EH (cell line): ENCODE results near the gene RRP12.
A peak's percentile ranks its signal among the peaks of the same experiment; 100 is the strongest.

ENCODE experiments used
- DNase-seq: peaks from one replicate; pipeline ENCODE4 v3.0.0-alpha.2; 2015; ENCODE audit warnings: low read depth

RRP12 gene

GRCh38 chr10:97335188-97335619 is 65.9 kb downstream of the RRP12 start:
- DNase-seq: no peak

GRCh38 chr10:97334370-97335175 is 66.6 kb downstream of the RRP12 start, which contains the start of gene FRAT2:
FRAT2 (minus strand) TSS chr10:97334729; CDS start chr10:97334572, 157 bp downstream.
- peak; percentile 90 for DNase-seq

GRCh38 chr10:97333601-97334369 is 67.4 kb downstream of the RRP12 start:
- DNase-seq: peak; percentile 62

- DNase-seq: peak; percentile 48
These were observed 67.9 kb downstream of the RRP12 start for GRCh38 chr10:97333351-97333600.

GRCh38 chr10:97332591-97333350 is 68.4 kb downstream of the RRP12 start:
- peak; percentile 88 for DNase-seq

GRCh38 chr10:97331153-97331703 is 69.9 kb downstream of the RRP12 start:
- no peak for DNase-seq

GRCh38 chr10:97329766-97330165 is 71.4 kb downstream of the RRP12 start:
- DNase-seq: no peak

- no peak for DNase-seq
These were observed 72.3 kb downstream of the RRP12 start for GRCh38 chr10:97328646-97329453.

- no peak for DNase-seq
These were observed 73.5 kb downstream of the RRP12 start for GRCh38 chr10:97327348-97328294.

GRCh38 chr10:97325754-97326153 is 75.4 kb downstream of the RRP12 start:
- DNase-seq: no peak

GRCh38 chr10:97323501-97323900 is 77.6 kb downstream of the RRP12 start:
- no peak for DNase-seq

GRCh38 chr10:97321804-97322190 is 79.3 kb downstream of the RRP12 start:
- no peak for DNase-seq

- no peak for DNase-seq
These were observed 79.9 kb downstream of the RRP12 start for GRCh38 chr10:97321032-97321803.

GRCh38 chr10:97320480-97321031 is 80.6 kb downstream of the RRP12 start:
- no peak for DNase-seq

- DNase-seq: peak; percentile 35
These were observed 81.3 kb downstream of the RRP12 start for GRCh38 chr10:97319671-97320479.

- DNase-seq: peak; percentile 86
These were observed 82.1 kb downstream of the RRP12 start, which contains the start of gene FRAT1 for GRCh38 chr10:97318772-97319651. FRAT1 (plus strand) TSS chr10:97319271; CDS start chr10:97319454, 183 bp downstream.

- no peak for DNase-seq
These were observed 86.5 kb downstream of the RRP12 start for GRCh38 chr10:97314671-97315070.
